Measurements from ENCODE around the gene ITPR2.

ITPR2 gene

GRCh38 chr12:26383041-26383440 is 450.0 kb downstream of the ITPR2 start:
- no peak for TF ChIP-seq CTCF (IDR thresholded peaks at IDR 0.05)
- Mint-ChIP-seq H3K4me1 (peaks cover 9% of the 10 kb centered on the region), H3K27me3 (ENCODE audit: low read depth, poor library complexity) (peaks cover 11% of the 10 kb centered on the region)

GRCh38 chr12:26380897-26381296 is 452.1 kb downstream of the ITPR2 start:
- no peak for TF ChIP-seq CTCF (IDR thresholded peaks at IDR 0.05)
- DNase-seq = no peak
- Mint-ChIP-seq H3K36me3 (ENCODE audit: low read depth) (no peaks in the 10 kb centered on the region), H3K27ac (no peak overlapping the region), H3K4me1 (peaks cover 9% of the 10 kb centered on the region), H3K27me3 (ENCODE audit: low read depth, poor library complexity) (peaks cover 15% of the 10 kb centered on the region), H3K4me3 (no peak overlapping the region), H3K9me3 (peaks cover 12% of the 10 kb centered on the region)

More at GRCh38 chr12:26383041-26383440, 450.0 kb downstream of the ITPR2 start:
- H3K36me3 Mint-ChIP-seq (ENCODE audit: low read depth) = no peaks in the 10 kb centered on the region
- peaks cover 12% of the 10 kb centered on the region for H3K9me3 Mint-ChIP-seq
- no peak overlapping the region for H3K4me3 Mint-ChIP-seq
- no peak for DNase-seq
- no peak overlapping the region for H3K27ac Mint-ChIP-seq

GRCh38 chr12:26379777-26380467 is 453.1 kb downstream of the ITPR2 start:
- H3K27ac Mint-ChIP-seq = no peak overlapping the region
- H3K9me3 Mint-ChIP-seq = peaks cover 12% of the 10 kb centered on the region
- no peak overlapping the region for H3K4me3 Mint-ChIP-seq
- no peaks in the 10 kb centered on the region for H3K36me3 Mint-ChIP-seq (ENCODE audit: low read depth)
- H3K4me1 Mint-ChIP-seq = peaks cover 9% of the 10 kb centered on the region
- no peak for DNase-seq
- TF ChIP-seq CTCF (IDR thresholded peaks at IDR 0.05) = no peak
- peaks cover 12% of the 10 kb centered on the region for H3K27me3 Mint-ChIP-seq (ENCODE audit: low read depth, poor library complexity)

- Mint-ChIP-seq H3K9me3 (peaks cover 8% of the 10 kb centered on the region), H3K27ac (no peak overlapping the region), H3K27me3 (ENCODE audit: low read depth, poor library complexity) (peaks cover 11% of the 10 kb centered on the region), H3K4me3 (no peak overlapping the region), H3K36me3 (ENCODE audit: low read depth) (no peaks in the 10 kb centered on the region), H3K4me1 (peaks cover 9% of the 10 kb centered on the region)
- no peak for TF ChIP-seq CTCF (IDR thresholded peaks at IDR 0.05)
- DNase-seq = no peak
Observed at GRCh38 chr12:26378711-26379110, 454.3 kb downstream of the ITPR2 start.

GRCh38 chr12:26374934-26375680 is 457.9 kb downstream of the ITPR2 start:
- Mint-ChIP-seq H3K4me3 (no peak overlapping the region), H3K4me1 (peaks cover 4% of the 10 kb centered on the region), H3K9me3 (no peaks in the 10 kb centered on the region), H3K36me3 (ENCODE audit: low read depth) (no peaks in the 10 kb centered on the region), H3K27ac (no peak overlapping the region), H3K27me3 (ENCODE audit: low read depth, poor library complexity) (peaks cover 8% of the 10 kb centered on the region)
- no peak for TF ChIP-seq CTCF (IDR thresholded peaks at IDR 0.05)
- no peak for DNase-seq

All from nephron progenitor cell (in vitro differentiated cells).